Measurements from ENCODE around the gene RPS15A.
"Not testable (repeated sequence)": the region's sequence is repeated elsewhere in the genome, so short reads cannot be mapped to it uniquely, and the experiment has no call there.

RPS15A gene

GRCh38 chr16:18756639-18757038, 33.5 kb downstream of the RPS15A start:
- not testable (repeated sequence) for DNase-seq (ENCODE audit: low read depth in 2 of 2)

GRCh38 chr16:18742870-18743269, 47.3 kb downstream of the RPS15A start:
- not testable (repeated sequence) for DNase-seq (ENCODE audit: low read depth in 2 of 2)

GRCh38 chr16:18740027-18740426, 50.1 kb downstream of the RPS15A start:
- DNase-seq (ENCODE audit: low read depth in 2 of 2), result not testable (repeated sequence)

- not testable (repeated sequence) for DNase-seq (ENCODE audit: low read depth in 2 of 2)
Observed at GRCh38 chr16:18738768-18739167, 51.4 kb downstream of the RPS15A start.

GRCh38 chr16:18734279-18734678, 55.9 kb downstream of the RPS15A start:
- DNase-seq (ENCODE audit: low read depth in 2 of 2), result not testable (repeated sequence)

Data from stimulated activated CD8-positive, alpha-beta memory T cell treated with anti-CD3 and anti-CD28 coated beads, Interleukin-7, amount 100 ng/mL, for 1 hour (primary cell).